GM12872 (cell line): Measurements from ENCODE around the gene HOXC6.

Experiments
- TF ChIP-seq, protein P1 (sequence below): IDR thresholded peaks from 3 replicates; pipeline ENCODE4 v1.5.1; 2011; ENCODE audit warnings: low read depth, mild to moderate bottlenecking, low read length, moderate library complexity; ENCODE audit not compliant: insufficient read depth

The HOXC6 gene

DNA sequence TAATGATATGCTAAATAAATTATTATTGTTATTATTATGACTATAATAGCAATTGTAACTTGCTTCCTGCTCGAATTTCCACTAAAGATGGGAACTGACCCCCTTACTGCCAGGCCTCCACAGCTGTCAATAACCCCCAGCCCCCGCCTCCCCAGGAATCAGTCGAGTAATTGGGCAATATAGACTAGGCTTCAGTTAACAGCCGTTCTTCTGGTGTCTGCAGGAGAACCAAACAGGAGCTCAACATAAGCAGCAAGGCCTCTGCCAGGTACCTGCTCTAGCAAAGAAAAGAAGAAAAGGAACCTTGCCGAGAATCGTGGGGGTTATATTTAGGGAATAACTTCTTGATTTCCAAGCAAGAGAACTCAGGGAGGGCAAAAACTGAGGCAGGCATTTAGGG, 47.2 kb downstream of the HOXC6 start:
- TF ChIP-seq, protein P1, sequence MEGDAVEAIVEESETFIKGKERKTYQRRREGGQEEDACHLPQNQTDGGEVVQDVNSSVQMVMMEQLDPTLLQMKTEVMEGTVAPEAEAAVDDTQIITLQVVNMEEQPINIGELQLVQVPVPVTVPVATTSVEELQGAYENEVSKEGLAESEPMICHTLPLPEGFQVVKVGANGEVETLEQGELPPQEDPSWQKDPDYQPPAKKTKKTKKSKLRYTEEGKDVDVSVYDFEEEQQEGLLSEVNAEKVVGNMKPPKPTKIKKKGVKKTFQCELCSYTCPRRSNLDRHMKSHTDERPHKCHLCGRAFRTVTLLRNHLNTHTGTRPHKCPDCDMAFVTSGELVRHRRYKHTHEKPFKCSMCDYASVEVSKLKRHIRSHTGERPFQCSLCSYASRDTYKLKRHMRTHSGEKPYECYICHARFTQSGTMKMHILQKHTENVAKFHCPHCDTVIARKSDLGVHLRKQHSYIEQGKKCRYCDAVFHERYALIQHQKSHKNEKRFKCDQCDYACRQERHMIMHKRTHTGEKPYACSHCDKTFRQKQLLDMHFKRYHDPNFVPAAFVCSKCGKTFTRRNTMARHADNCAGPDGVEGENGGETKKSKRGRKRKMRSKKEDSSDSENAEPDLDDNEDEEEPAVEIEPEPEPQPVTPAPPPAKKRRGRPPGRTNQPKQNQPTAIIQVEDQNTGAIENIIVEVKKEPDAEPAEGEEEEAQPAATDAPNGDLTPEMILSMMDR, result no peak

DNA sequence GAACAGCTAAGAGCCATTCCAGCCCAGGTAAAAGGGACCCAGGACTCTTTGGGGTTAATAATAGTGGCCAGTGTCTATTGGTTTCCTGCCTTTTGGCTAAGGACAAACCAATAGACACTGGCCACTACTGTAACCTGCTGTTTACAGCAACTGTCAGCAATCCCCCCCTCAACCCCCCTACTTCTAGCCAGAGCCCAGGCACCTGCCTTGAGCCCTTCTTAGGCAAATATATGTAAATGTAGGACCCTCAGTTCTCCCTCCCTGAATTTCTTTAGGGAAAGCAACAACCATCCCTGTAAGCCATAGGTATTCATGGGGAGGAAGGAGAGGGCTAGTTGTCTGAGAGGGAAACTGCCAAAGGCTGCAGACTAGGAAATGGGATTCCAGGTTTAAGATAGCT, 47.7 kb downstream of the HOXC6 start:
- TF ChIP-seq, protein P1, result no peak
